ENCODE measurements around the gene ANO6.
"Not testable (repeated sequence)": the region's sequence is repeated elsewhere in the genome, so short reads cannot be mapped to it uniquely, and the experiment has no call there.

The ANO6 gene

DNA sequence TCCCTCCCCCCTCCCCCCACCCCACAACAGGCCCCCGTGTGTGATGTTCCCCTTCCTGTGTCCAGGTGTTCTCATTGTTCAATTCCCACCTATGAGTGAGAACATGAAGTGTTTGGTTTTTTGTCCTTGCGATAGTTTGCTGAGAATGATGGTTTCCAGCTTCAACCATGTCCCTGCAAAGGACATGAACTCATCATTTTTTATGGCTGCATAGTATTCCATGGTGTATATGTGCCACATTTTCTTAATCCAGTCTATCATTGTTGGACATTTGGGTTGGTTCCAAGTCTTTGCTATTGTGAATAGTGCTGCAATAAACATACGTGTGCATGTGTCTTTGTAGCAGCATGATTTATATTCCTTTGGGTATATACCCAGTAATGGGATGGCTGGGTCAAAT is 101.4 kb downstream of the ANO6 start:
- not testable (repeated sequence) for DNase-seq

DNA sequence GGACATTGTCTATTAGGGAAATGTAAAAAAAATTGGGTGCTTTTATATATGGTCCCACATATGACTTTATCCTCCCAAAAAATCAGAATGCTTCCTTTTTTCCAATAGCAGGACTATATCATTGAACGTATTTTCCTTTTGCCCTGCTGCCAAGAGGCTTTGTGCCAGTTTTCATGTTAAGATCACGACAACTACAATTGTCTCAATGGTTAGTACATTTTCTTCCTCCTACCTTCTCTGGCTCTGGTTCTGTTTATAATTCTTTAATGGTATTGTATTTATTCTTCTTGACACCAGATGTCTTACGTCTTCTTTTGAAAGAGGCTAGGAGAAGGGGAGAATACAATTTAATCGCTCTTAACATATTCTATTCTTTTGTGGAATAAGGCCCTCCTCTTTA is 106.9 kb downstream of the ANO6 start:
- DNase-seq = no peak

DNA sequence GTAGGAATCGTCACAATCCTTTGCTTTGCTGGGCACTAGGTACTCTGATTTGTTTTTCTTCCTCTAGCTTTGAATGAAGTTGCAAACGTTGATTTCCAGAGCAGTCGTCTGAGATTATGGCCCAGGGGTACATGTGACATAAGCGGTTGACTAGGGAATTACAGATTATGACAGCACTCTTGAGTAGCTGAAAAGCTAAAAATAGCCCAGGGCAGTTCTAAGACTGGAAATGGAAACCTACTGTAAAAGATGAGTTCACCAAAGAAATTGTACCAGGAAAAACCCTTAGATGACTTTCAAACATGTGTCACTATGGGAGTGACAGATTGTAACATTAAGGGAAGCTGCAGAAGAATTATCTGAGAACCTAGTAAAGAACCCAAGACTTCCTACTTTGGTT is 108.5 kb downstream of the ANO6 start:
- no peak for DNase-seq

DNA sequence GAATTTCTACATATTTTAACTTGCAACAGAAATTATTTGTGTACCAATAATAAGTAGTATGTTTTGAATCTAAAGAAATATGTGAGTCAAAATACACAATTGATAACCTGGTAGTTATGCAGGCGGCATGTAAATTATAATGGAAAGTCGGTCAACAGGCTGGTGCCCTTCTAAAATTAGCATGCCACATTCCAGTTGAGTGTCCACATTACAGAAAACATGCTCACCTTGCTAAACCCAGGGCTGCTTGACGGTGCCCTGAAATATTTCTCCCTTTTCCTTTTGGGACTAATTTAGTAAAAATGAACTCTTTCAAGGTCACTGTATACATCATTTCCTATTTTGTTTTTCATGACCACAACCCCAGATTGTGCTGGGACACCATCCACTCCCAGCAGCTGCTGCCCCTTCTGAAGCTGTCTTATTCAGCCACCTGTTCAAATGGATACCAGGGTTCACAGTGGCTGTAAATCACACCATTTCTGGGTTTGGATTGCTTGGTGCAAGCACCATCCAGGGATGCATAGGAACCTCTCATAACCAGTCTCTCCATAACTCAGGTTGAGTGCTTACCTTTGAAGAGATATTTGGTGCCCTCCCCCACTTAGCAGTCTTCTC is 110.6 kb downstream of the ANO6 start:
- no peak for DNase-seq

DNA sequence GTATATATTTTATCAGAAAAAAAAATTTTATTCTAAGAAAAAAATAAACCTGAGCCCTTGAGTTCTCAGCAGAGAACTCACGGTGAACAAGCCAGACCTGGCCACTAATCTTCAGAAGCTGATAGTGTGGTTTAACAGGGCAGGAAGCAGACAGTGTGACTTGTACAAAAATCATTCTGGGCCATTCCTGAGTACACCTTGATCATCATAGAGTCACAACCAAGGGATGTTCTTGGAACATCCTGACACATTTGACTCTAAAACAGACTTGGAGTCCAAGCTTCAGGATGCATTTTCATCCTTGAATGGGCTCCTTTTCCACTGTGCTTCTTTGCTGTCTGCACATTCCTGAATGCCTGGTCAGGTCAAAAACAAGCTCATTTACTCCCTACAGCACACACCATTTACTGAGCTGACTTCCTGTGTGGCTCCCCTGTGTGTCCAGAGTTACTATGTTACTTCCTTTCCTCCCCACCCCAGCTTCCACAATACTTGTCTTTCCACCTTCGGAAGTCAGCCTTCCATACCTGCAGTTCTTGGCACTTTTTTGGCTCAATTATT is 112.0 kb downstream of the ANO6 start:
- DNase-seq = no peak

DNA sequence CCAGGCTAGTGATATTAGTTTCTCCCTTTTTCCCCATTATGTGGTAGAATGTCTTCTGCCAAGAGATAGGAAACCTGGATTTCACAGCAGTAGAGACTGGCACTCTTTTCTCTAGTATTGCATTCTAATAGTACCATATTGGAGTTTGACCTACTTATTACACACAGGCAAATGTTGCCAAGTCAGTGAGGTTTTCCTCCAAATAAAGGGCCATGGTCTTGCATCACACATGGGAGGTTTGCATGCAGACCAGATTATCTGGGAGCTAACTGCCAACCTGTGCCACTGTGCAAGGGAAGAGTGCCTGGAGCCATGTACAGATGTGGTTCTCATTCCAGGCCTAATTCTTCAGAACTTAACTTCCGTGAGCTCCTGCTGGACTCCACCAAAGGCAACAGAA is 113.3 kb downstream of the ANO6 start:
- DNase-seq = no peak

DNA sequence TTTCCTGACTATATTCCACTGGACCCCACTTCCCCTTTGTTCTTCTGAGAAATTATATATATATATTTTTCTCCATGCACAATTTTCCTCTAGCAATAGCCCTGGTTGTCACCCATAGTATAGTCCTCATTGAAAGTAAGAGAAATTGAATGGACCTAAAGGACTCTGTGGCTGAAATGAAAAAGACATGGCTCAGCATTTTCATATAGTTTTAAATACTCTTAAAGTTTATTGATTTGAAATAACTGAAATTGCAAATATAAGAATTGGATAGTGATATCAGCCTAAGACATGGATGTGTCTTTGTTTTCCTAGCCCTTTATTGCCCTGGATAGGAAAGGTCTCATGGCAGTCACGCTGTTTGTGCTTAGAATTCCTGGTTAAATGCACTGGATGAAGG is 113.8 kb downstream of the ANO6 start:
- no peak for DNase-seq

DNA sequence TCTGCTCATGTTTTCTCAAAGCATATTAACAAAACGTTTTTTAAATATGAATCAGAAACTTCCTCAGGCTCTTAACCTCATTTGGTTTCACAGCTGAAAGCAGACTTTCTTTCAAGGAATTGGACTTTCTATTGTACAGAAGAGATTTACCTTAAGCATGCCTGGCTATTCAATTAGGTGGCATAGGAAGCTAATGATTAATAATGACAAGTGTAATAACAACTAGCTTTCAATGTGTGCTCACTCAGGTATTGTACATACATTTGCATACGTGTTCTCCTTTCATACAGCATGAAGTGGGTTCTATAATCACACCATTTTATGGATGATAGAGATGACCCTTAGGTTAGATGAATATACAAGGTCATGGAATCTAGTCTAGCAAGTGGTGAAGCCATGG is 115.7 kb downstream of the ANO6 start:
- DNase-seq = no peak

DNA sequence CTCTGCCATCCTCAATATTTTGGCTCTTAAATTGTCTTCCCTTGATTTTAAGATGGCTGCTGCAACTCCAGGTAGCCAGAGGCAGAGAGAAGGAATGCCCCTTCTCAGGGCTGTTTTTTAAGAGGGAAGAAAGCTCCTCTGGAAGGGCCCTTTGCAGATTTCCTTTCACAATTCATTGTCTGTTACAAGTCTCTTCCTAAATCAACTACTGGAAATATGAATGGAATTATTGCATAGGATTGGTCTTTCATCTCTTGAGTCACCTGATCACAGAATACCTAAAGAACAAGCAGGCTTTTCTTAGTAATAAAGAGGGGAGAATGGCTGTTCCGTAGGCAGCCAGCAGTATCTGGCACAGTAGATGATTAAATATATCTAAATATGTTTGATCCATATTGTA is 118.5 kb downstream of the ANO6 start:
- no peak for DNase-seq

DNA sequence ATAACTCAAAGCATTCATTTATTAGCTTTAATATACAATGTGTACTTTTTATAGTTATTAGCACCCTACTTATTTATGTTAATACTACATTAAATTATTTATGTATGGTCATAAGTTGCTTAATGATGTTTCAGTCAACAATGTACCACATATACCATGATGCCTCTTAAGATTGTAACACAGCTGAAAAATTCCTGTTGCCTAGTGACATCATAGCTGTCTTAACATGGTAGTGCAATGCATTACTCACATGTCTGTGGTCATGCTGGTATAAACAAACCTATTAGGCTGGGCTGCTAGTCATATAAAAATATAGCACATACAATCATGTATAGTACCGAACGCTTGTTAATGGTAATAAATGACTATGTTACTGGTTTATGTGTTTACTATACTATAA is 120.4 kb downstream of the ANO6 start:
- DNase-seq = no peak

DNA sequence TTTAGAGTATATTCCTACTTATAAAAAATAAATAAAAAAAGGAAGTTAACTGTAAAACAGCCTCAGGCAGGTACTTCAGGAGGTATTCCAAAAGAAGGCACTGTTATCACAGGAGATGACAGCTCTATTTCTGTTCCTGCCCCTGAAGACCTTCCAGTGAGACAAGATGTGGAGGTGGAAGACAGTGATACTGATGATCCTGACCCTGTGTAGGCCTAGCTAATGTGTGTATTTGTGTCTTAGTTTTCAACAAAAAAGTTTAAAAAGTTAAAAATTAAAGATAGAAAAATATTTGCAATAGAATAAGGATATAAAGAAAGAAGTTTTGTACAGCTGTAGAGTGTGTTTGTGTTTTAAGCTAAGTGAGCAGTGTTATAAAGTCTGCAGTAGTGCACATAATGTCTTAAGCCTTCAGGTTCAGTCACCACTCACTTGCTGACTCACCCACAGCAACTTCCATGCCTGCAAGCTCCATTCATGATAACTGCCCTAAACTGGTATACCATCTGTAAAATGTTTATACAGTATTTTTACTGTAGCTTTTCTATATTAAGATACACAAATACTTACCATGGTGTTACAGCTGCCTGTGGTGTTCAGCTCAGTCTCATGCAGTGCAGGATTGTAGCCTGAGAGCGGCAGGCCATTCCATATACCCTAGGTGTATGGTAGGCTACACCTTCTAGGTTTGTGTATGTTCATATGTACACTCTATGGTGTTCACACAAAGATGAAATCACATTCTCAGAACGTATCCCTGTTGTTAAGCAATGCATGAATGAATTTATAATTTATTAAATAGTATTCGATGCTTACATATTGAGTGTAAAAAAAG is 121.1 kb downstream of the ANO6 start:
- no peak for DNase-seq

DNA sequence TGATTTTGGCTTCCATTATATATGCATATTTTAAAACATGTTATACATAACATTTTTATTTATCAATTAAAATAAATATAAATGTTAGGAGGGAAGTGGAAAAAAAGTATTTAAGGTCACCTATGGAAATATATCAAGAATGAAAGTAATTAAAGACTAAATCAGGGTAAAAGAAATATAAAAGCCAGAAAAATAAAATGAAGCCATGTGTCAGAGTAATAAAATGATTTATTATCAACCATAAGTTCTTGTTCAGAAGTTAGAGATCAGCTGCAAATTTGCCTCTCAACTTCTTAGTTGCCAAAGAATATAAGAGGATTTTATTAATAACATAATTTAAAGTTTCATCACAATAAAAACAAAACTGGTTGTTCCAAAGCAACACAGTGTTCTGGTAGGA is 121.9 kb downstream of the ANO6 start:
- DNase-seq = no peak

DNA sequence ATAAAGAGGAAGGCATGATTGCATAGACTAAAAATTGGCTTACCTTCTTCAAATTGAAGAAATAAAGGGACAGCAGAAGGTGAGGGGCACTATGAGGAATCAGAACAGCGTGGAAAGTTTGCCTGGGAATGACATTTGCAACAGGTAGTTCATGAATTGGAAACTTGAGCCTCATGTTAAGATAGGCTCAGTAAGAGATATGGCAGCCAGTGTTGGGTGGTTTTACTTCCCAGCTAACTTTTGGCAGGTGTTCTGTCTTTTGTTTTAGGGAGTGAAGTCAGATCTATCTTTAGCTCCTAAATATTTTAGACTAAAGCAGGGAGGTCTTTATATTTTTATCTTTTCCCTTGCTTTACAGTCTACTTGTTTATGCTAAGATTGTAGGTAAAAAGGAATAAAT is 122.4 kb downstream of the ANO6 start:
- DNase-seq = no peak

DNA sequence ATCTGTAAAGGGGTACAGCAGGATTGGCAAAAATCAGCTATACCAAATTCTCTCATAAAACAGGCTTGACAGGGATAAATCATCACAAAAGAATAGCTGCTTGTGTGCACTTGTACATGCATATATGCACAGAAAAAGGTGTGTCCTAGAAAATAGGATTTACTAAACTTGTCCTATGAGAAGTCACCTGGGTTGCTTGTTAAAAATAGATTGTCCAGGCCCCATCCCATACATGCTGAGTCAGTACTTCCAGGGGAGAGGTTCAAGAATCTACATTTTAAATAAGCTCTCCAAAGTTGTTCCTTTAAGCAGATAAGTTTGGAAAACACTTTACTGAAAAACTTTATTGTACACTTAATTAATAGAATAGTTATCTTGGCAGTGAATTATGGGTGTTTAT is 123.1 kb downstream of the ANO6 start:
- no peak for DNase-seq

DNA sequence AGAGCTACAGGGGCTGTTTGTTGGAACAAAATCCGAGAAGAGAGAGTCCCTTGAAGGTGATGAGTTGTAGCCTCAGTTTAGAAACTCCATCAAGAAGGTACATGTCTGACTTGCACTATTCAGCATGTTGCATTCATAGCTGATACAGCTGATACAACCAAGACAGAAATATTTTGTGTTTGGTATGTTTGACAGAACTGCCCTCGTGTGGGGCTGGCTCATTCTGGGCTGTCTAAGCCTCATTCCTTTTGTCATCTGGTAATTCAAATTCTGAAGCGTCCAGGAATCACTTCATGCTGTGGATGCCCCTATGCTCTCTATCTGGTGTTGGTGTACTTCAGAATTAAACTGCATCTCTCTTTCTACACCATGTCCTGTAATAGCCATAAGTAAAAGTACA is 126.3 kb downstream of the ANO6 start:
- no peak for DNase-seq

DNA sequence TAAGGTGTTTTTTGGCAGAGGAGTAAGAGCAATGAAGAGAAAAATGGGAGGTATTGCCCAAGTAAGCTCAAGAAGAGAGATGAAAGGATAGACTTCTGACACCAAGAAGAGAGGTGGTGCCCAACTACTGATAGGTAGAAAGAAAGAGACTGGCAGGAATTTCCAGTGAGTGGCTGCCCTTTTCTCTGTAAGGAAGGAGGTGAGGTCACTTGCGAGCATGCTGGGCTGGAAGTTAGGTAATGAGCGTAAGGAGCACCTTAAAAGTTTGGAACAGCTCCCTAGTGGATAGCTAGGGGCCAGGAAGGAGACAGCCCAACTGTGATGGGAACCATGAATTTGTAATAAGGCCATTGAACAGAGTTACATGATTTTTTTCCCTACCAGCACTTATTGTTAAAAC is 127.0 kb downstream of the ANO6 start:
- no peak for DNase-seq

DNA sequence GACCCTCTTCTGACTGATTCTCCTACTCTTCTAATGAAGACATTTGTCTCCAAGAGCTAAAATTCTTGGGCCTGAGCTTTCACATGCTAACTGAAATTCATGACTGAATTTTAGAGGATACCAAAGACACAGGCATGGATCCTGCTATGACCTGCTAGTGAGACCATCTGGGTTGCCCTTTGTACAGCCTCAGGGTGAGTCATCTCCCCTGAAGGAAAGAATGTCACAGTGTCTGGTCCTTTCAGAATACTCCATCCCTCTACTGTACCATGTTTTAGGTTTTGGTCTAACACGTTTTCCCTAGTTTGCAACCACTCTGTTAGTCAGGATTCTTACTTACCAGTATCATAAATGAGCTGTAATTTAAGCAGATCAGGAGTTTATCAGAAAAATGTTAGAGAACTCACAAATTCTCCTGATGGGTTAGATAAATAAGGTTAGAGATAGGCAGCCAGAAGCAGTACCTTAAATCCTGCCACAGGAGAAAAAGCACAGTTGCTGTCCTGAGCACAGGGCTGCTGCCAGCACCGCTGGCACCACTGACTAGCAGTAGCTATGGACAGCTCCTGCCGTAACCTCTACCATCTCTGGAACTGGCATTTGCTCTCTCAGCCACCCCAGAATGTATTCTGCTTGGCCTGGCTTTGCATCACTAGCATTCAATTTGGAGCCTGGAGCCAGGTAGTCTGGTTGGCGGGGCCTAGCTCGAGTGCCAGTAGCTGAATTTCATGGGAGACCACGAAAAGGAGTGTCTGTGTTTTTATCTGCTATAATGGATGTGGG is 127.6 kb downstream of the ANO6 start:
- DNase-seq = no peak

DNA sequence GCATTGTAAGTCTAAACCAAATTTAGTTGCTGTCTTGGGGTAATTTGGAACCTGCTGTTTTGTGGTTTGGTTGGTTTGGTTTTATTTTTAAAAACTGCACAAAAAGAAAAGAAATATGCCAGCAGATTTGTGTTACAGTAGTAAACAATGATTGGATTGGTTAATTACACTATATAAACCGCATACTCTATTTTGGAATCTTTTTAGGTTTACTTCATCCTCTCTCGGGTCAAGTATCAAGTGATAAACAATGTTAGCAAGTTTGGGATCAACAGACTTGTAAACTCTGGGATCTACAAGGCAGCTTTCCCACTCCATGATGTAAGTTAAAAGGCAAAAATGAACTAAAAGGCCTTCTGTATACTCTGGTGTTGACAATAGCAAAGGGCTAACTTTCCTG is 132.4 kb downstream of the ANO6 start:
- no peak for DNase-seq

DNA sequence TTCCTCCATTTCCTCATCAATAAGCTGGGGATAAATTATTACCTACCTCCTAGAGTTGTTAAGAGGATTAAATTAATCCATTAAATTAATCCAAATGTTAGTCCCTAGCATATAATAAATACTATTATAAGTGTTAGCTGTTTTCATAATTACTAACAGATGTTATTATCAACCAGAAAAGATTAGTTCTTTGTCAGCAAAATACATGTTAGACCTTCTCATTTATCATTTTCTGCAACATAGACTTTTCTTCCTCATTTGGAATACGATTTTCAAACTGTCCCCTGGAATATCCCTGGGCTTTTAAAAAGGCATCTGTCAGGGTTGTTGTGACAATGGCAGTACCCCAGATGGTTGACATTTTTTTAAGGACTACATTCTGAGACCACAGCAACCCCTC is 133.1 kb downstream of the ANO6 start:
- DNase-seq = no peak

DNA sequence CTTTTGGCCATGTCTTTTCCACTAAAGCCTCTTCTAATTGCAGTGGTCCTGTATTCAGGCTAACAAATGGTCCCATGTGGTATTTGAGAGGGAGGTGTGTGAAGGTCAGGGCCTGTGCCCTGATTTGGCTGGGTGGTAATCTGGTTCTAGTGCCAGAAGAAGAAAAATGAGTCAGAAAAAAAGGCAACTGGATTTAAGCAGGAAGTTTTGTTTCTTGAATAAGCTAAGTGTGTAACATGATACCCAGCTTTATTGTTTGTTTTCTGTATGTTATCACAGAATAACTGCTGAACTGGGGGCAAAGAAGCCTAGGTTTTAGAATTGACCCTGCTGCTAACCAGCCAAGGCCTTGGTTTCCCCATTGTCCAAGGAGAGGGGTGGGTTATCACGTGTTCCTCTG is 134.0 kb downstream of the ANO6 start:
- no peak for DNase-seq

DNA sequence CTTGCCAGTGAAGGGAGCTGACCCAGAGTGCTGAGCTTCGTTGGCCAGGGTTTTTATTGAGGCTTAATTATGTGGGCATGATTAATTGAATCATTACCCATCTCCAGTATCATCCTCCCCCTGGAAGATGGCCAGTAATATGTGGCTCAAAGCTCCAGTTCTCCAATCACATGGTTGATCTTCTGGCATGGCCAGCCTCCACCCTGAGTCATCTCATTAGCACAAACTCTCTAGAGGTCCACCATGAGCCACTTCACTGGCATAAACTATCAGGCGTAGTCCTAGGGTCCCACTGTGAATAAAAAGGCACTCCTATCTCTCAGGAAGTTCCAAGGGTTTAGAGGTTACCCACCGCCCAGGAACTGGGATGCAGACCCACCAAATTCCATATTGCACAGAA is 135.0 kb downstream of the ANO6 start:
- DNase-seq = no peak

DNA sequence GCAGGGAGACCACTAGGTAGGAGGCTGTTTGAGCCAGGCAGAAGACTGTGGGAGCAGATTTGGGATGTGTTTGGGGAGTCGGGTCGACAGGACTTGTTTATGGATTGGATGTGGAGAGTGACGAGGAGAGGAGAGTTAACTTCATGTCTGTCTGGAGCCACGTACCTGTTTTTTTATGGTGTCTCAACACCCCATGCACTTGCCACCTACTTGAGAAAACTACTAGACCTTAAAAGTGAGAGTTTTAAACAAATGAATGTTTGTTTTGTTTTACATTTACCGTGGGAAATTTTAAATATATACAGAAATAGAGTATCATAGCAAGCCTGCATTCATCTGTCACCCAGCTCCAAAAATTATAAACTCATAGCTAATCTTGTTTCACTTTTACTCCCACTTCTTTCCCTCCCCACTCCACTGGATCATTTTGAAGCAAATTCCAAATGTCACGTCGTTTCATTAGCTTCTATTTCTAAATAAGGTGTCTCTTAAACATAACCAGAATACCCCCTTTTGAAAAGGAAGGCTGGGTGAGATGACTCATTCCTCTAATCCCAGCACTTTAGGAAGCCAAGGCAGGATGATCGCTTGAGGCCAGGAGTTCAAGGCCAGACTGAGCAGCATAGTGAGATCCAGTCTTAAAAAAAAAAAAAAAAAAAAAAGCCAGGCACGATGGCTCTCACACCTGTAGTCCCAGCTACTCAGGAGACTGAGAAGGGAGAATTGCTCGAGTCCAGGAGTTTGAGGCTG is 136.2 kb downstream of the ANO6 start:
- no peak for DNase-seq

DNA sequence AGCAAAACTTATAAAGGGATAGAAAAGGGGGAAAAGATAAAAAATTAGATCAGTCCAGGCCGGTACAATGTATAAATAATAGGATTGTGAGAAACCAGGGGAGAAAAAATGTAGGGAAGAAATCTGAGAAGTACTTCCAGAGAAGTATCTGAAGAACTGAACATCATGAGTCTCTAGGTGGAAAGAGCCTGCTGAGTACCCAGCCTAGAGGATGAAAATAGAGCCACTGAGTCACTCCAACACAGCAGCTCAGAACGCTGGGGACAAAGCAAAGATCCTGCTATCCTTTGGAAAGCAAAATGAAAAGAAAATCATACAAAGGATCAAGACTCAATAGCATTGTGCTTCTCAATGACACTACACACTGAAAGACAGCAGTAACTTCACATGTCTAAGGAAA is 138.0 kb downstream of the ANO6 start:
- no peak for DNase-seq

Data from NCI-H510A (cell line).